ENCODE results near the gene UTS2B. TPM values are rescaled to one million over a fixed set of nuclear protein-coding genes. Genes with fewer than 3 reads are reported as not detected.

The UTS2B gene
- polyA plus RNA-seq, 1 of the 3 experiments (the other 2 are of a cell fraction): 0.03 TPM

- no peak for TF ChIP-seq RAD21 (IDR thresholded peaks at IDR 0.05; ENCODE audit: low read length)
- TF ChIP-seq CHD2 (IDR thresholded peaks at IDR 0.05; ENCODE audit: low read length, partially characterized antibody): no peak
- TF ChIP-seq, protein P1, sequence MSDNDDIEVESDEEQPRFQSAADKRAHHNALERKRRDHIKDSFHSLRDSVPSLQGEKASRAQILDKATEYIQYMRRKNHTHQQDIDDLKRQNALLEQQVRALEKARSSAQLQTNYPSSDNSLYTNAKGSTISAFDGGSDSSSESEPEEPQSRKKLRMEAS (IDR thresholded peaks at IDR 0.05; ENCODE audit: low read depth): no peak
- TF ChIP-seq, protein P2, sequence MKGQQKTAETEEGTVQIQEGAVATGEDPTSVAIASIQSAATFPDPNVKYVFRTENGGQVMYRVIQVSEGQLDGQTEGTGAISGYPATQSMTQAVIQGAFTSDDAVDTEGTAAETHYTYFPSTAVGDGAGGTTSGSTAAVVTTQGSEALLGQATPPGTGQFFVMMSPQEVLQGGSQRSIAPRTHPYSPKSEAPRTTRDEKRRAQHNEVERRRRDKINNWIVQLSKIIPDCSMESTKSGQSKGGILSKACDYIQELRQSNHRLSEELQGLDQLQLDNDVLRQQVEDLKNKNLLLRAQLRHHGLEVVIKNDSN (IDR thresholded peaks at IDR 0.05; ENCODE audit: borderline replicate concordance, low read depth): no peak
- no peak for TF ChIP-seq RFX5 (IDR thresholded peaks at IDR 0.05; ENCODE audit: low read length)
- no peak for TF ChIP-seq YY1 (IDR thresholded peaks at IDR 0.05; ENCODE audit: low read depth)
- no peak for TF ChIP-seq NRF1 (IDR thresholded peaks at IDR 0.05; ENCODE audit: low read depth, low read length)
These were observed 93.1 kb downstream of the UTS2B start (continued) for GRCh38 chr3:191237047-191237882.

DNA sequence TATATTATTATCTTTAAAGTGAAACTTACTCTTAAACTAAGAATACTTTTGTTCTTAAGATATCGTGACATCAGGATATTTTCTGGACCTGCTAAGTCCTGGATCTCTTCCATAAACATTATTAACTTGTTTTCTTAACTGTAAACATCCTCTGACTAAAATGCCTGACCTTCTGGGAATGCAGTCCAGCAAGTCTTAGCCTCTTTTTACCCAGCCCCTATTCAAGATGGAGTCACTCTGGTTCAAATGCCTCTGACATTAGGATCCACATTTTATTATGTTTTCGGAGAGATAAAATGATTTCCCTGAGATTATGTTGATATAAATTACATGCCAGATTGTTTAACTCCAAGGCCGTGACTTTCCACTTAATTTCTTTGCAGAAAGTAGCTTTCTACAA is 93.7 kb downstream of the UTS2B start:
- Histone ChIP-seq H3K9me3 (no peaks in the 10 kb centered on the region), H3K4me2 (no peak overlapping the region), H3F3A (replicated peaks; ENCODE audit: insufficient read depth) (peaks cover 11% of the 10 kb centered on the region), H3K4me3 (ENCODE audit: low read depth in 2 of 2, low read length in 1 of 2) (no peak overlapping the region), H3K9me2 (no peaks in the 10 kb centered on the region), H3K79me2 (ENCODE audit: insufficient read depth) (no peaks in the 10 kb centered on the region), H3K27ac (ENCODE audit: low read depth in 2 of 2, low read length in 1 of 2) (peak overlapping the region in 1 of 2 experiments; percentile 24; a peak in 1 of 4 replicates), H3K9ac (no peak overlapping the region), H3K36me3 (replicated peaks in 1 of 2; ENCODE audit: control insufficient read depth in 1 of 2, insufficient read depth in 2 of 2, low read length in 1 of 2) (no peaks in the 10 kb centered on the region), H3K4me1 (ENCODE audit: control insufficient read depth in 1 of 2, insufficient read depth in 2 of 2, low read depth in 1 of 2, low read length in 1 of 2) (peaks cover 0 to 29% of the 10 kb centered on the region in 2 experiments; a peak in 1 of 4 replicates), H4K20me1 (ENCODE audit: insufficient read depth) (no peaks in the 10 kb centered on the region), H2AFZ (ENCODE audit: low read depth) (peak overlapping the region; percentile 70), H3K27me3 (ENCODE audit: insufficient read depth) (no peaks in the 10 kb centered on the region)
- no peak for TF ChIP-seq NRF1 (IDR thresholded peaks at IDR 0.05; ENCODE audit: low read depth, low read length)
- peak; percentile 64; the same call in 1 of the 2 replicates for TF ChIP-seq YY1 (IDR thresholded peaks at IDR 0.05; ENCODE audit: low read depth)
- no peak for DNase-seq
- ChIA-PET POLR2A (no interaction called here), CTCF (no interaction called here)
- 43% methylated on average over 3 of the region's 3 CpGs for WGBS (ENCODE audit: low lambda C conversion rate)

GRCh38 chr3:191235331-191236314 is 94.7 kb downstream of the UTS2B start:
- Histone ChIP-seq H2AFZ (ENCODE audit: low read depth) (peak overlapping the region; percentile 70), H3K9ac (no peak overlapping the region), H3F3A (replicated peaks; ENCODE audit: insufficient read depth) (peaks cover 11% of the 10 kb centered on the region), H3K36me3 (replicated peaks in 1 of 2; ENCODE audit: control insufficient read depth in 1 of 2, insufficient read depth in 2 of 2, low read length in 1 of 2) (no peaks in the 10 kb centered on the region), H3K27me3 (ENCODE audit: insufficient read depth) (no peaks in the 10 kb centered on the region), H3K79me2 (ENCODE audit: insufficient read depth) (no peaks in the 10 kb centered on the region), H4K20me1 (ENCODE audit: insufficient read depth) (no peaks in the 10 kb centered on the region), H3K9me3 (no peaks in the 10 kb centered on the region), H3K4me3 (ENCODE audit: low read depth in 2 of 2, low read length in 1 of 2) (no peak overlapping the region), H3K27ac (ENCODE audit: low read depth in 2 of 2, low read length in 1 of 2) (peak overlapping the region in 1 of 2 experiments; percentile 24; a peak in 1 of 4 replicates), H3K4me1 (ENCODE audit: control insufficient read depth in 1 of 2, insufficient read depth in 2 of 2, low read depth in 1 of 2, low read length in 1 of 2) (peaks cover 0 to 29% of the 10 kb centered on the region in 2 experiments; a peak in 1 of 4 replicates), H3K9me2 (no peaks in the 10 kb centered on the region), H3K4me2 (peak overlapping the region; percentile 49)
- ChIA-PET CTCF (interaction anchor here (1.2 kb wide), 1 partner anchor 9 kb away, joined by 4 read pairs; no protein-coding TSS in a partner anchor), POLR2A (no interaction called here)
- no peak for DNase-seq
- 30% methylated on average over 4 of the region's 4 CpGs for WGBS (ENCODE audit: low lambda C conversion rate)
- TF ChIP-seq, protein P3, sequence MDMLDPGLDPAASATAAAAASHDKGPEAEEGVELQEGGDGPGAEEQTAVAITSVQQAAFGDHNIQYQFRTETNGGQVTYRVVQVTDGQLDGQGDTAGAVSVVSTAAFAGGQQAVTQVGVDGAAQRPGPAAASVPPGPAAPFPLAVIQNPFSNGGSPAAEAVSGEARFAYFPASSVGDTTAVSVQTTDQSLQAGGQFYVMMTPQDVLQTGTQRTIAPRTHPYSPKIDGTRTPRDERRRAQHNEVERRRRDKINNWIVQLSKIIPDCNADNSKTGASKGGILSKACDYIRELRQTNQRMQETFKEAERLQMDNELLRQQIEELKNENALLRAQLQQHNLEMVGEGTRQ (IDR thresholded peaks at IDR 0.05; ENCODE audit: borderline replicate concordance, low read depth, low read length): no peak
- TF ChIP-seq FOXJ3 (CRISPR knock-in tag; IDR thresholded peaks at IDR 0.05) (no peak), REST (IDR thresholded peaks at IDR 0.05; ENCODE audit: low read depth, low read length) (no peak), FOXM1 (IDR thresholded peaks at IDR 0.05; ENCODE audit: low read depth) (no peak)
- TF ChIP-seq, protein P1 (IDR thresholded peaks at IDR 0.05; ENCODE audit: low read depth): no peak
- TF ChIP-seq, protein P4, sequence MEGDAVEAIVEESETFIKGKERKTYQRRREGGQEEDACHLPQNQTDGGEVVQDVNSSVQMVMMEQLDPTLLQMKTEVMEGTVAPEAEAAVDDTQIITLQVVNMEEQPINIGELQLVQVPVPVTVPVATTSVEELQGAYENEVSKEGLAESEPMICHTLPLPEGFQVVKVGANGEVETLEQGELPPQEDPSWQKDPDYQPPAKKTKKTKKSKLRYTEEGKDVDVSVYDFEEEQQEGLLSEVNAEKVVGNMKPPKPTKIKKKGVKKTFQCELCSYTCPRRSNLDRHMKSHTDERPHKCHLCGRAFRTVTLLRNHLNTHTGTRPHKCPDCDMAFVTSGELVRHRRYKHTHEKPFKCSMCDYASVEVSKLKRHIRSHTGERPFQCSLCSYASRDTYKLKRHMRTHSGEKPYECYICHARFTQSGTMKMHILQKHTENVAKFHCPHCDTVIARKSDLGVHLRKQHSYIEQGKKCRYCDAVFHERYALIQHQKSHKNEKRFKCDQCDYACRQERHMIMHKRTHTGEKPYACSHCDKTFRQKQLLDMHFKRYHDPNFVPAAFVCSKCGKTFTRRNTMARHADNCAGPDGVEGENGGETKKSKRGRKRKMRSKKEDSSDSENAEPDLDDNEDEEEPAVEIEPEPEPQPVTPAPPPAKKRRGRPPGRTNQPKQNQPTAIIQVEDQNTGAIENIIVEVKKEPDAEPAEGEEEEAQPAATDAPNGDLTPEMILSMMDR (IDR thresholded peaks at IDR 0.05): no peak
